Right hindlimb (tissue), 1 donor: Measurements from ENCODE around the gene MRM1.

ENCODE experiments used
- DNase-seq: peaks from one replicate; pipeline ENCODE4 v3.0.0-alpha.2; 2018

Gene MRM1

GRCh38 chr17:36632916-36633771 lies 31.8 kb downstream of the MRM1 start:
- DNase-seq, result no peak

DNA sequence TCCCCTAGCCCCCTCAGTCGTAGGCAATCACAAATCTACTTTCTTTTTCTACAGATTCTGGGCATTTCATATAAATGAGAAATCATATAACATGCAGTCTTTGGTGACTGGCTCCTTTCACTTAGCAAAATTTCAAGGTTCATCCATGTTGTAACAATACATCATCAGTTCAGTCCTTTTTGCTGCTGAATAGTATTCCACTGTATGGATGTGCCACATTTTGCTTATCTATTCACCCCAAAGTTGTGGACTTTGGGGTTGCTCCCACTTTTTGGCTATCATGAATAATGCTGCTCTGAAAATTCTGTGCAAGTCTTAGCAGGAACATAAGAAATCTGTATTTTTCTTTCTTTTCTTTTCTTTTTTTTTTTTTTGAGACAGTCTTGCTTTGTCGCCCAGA lies 39.0 kb downstream of the MRM1 start:
- no peak for DNase-seq

DNA sequence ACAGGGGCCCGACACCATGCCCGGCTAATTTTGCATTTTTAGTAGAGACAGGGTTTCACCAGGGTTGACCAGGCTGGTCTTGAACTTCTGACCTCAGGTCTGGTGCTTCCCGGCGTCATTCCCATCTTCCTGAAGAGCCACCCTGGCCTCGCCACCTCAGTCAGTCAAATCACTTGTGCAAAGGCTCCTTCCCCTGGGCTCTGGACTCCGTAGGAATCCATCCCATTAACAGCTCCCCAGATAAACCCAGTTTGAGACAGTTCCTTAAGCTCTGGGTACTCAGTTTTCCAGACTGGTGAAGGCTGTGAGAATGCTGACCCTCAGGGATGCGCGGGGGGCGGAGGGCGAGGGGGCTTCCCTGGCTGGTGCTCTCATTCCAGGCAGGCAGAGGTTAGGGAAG lies 39.5 kb downstream of the MRM1 start:
- no peak for DNase-seq

GRCh38 chr17:36641331-36641876 lies 40.0 kb downstream of the MRM1 start:
- DNase-seq, result no peak

DNA sequence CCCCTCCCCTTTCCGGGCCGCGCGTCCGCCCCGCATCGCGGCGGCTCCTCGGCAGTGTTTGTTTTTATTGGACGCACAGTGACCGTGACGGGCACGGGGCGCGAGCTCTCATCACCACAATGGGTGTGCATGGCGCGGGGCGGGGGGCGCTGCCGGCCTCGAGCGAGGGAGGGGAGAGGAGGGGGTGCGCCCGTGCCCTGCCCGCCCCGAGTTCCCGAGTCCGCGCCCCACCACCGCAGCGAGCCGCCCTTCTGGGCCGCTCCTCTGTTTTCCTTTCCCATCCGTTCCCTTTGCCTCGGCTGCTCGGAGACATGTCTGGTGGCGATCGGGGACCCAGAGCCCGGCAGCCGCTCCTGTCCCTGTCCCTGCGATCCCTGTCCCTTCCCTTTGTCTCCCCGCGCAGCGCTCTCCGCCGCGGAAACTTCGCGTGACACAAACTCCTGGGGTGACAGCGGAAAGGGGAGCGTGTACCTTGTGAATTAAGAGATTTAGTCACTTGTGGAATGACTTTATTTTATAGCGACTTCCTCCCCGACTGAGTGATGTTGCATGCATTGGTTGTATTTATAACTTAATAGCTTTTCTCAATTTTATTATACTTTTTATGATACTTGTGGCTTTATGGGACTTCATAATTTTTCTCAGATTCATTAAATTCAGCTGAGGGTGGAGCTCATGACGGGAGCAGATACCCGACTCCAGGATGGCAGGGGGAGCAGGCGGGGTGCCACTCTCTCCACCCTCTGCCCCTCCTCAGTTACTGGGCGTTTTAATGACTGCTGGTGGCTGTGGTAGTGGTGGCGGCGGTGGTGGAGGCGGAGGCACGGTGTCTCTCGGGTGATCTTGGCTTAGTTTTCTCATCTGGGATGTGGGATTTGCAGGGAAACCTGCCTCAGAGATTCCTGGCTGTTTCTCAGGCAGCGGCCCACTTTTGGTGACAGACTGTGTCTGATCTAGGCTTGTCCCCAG lies 40.8 kb downstream of the MRM1 start:
- DNase-seq, result no peak

DNA sequence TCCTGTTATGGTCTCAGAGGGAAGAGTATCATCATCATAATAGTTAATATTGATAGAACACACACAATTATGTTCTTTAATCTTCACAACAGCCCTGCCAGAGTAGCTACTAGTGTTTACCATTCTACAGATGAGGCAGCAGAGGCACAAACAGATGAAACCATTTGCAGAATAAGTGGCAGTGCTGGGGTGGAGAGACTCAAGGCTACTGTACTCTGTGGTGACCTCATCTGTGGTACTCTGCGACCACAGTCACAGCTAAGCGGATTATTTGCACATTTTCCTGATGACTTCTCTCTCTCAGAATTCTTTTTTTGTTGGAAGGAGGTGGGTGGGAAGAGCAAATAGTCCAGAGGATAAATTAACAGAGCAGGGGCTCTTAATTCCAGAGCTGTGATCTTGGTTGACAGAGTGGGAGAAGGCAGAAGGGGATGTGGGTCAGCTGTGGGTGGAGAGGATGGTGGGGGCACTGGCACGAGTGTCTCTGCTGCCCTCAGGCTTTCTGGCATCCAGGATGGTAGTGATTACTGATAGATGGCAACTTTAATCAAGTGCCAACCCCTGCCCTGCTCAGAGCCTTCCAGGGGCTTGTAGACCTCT lies 41.8 kb downstream of the MRM1 start:
- no peak for DNase-seq

DNA sequence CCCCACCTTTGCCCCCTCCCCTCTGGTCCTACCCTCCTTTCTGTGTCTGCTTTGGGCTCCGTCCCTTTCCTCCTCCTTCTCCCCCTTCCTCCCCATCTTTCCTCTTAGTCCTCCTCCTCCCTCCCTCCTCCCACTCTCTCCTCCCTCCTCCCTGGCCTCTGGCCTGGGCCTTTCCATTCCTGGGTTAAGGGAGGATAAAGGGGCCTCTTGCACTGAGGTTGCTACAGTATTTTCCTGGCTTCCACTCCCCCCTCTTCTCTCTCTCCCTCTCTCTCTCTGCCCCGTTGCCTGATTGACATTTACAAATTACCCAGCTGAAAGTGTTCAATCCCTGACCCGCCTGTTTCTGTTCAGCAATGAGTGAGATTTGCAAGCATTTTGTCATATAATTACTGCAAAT lies 44.0 kb downstream of the MRM1 start:
- no peak for DNase-seq

DNA sequence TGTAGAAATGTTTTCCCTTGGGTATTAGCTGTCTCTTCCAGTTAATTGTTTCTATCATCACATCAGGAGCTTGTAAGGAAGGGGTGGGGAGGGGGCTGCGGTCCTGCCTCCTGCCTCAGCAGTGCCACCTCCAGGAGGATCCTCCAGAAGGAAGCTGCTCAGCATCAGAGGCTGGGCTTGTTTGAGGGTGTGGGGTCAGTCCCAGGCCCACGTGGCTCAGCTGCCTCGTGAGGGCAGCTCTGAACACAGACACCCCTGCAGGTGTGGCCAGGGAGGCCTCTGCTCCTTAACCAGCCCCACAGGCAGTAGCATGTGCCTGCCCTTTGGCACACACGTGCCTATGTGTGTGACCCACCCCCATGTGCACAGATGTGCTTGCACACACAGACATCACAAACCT lies 46.3 kb downstream of the MRM1 start:
- no peak for DNase-seq

- no peak for DNase-seq
Observed at GRCh38 chr17:36650096-36650775, 48.9 kb downstream of the MRM1 start.

- no peak for DNase-seq
Observed at GRCh38 chr17:36653374-36653773, 52.0 kb downstream of the MRM1 start.

GRCh38 chr17:36653856-36654255 lies 52.5 kb downstream of the MRM1 start:
- DNase-seq, result no peak

- DNase-seq, result no peak
Observed at GRCh38 chr17:36655726-36656125, 54.3 kb downstream of the MRM1 start.

DNA sequence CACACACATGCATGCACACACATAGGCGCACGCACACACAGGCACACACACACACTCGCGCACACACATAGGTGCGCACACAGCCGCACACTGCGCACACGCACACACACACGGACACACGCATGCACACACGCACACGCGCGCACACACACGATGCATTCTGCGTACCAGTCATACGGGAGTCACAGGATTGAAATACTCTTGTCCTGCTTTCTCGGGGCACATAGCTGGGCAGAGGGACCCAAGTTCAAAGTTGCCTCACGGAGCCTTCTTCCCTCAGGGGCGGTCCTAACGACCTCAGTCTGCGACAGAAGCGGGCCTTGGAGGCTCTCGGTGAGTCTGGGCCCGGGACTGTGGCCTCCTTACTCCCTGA lies 56.0 kb downstream of the MRM1 start:
- no peak for DNase-seq

DNA sequence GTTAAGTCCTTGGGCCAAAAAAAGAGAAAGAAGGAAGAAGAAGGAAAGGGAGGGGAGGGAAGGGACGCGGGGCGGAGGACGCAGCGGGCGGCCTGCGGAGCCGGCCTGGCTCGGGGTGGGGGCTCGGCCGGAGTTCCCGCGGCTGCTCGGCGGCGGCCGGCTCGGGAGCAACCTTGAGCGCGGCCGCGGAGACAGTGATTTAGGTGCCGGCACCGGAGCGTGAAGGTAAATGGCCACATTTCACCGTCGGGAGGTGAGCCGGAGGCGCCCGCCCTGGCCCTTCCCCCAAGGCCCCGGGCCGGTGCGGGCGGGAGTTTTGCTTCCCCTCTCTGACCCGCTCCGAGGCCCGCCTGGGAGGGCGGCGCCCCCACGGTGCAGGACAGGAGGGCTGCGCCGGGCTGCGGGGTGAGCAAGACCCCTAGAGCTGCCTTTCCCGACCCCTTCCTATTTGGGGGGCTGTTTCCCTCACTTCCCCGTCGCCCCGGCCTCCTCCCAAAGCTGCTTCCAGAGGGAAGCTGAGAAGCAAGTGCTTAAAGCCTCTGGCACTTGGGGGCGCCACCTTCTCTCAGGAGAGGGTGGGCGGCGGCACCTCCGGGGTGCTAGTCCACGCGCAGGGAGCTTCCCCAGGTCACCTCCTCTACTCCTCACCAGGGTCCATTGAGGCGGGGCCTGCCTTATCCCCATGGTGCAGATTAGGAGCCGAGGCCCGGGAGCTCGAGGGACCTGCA lies 56.5 kb downstream of the MRM1 start:
- no peak for DNase-seq
